ENCODE results near the gene ALG14.

The ALG14 gene

GRCh38 chr1:94934551-94934950 is 138.2 kb downstream of the ALG14 start:
- TF ChIP-seq CTCF (IDR thresholded peaks at IDR 0.05; ENCODE audit: low read depth, low read length), result no peak
- no peak for DNase-seq (ENCODE audit: low read depth, low spot score)
- H3K4me3 ChIP-seq (ENCODE audit: low read depth, low read length), result no peak overlapping the region
- in situ Hi-C loops (cut with HindIII; ENCODE audit: low sequenced_read_pairs), result no loop called here

GRCh38 chr1:94931254-94931841 is 141.4 kb downstream of the ALG14 start:
- in situ Hi-C loops (cut with HindIII; ENCODE audit: low sequenced_read_pairs), result no loop called here
- DNase-seq (ENCODE audit: low read depth, low spot score), result no peak
- no peak for TF ChIP-seq CTCF (IDR thresholded peaks at IDR 0.05; ENCODE audit: low read depth, low read length)
- H3K4me3 ChIP-seq (ENCODE audit: low read depth, low read length), result no peak overlapping the region

- H3K4me3 ChIP-seq (ENCODE audit: low read depth, low read length), result peak overlapping the region; percentile 50
- in situ Hi-C loops (cut with HindIII; ENCODE audit: low sequenced_read_pairs), result no loop called here
- TF ChIP-seq CTCF (IDR thresholded peaks at IDR 0.05; ENCODE audit: low read depth, low read length), result no peak
- no peak for DNase-seq (ENCODE audit: low read depth, low spot score)
Observed at GRCh38 chr1:94929351-94930217, 143.2 kb downstream of the ALG14 start.

GRCh38 chr1:94928293-94928939 is 144.3 kb downstream of the ALG14 start:
- no peak for TF ChIP-seq CTCF (IDR thresholded peaks at IDR 0.05; ENCODE audit: low read depth, low read length)
- in situ Hi-C loops (cut with HindIII; ENCODE audit: low sequenced_read_pairs), result no loop called here
- DNase-seq (ENCODE audit: low read depth, low spot score), result no peak
- peak overlapping the region; percentile 50 for H3K4me3 ChIP-seq (ENCODE audit: low read depth, low read length)

- peak; percentile 70 for DNase-seq (ENCODE audit: low read depth, low spot score)
- TF ChIP-seq CTCF (IDR thresholded peaks at IDR 0.05; ENCODE audit: low read depth, low read length), result no peak
- in situ Hi-C loops (cut with HindIII; ENCODE audit: low sequenced_read_pairs), result no loop called here
- peak overlapping the region; percentile 50 for H3K4me3 ChIP-seq (ENCODE audit: low read depth, low read length)
Observed at GRCh38 chr1:94927405-94928175, 145.2 kb downstream of the ALG14 start.

GRCh38 chr1:94926915-94927404 is 145.8 kb downstream of the ALG14 start, which contains the start of gene CNN3:
CNN3 (minus strand) TSS chr1:94927110; CDS start chr1:94926894, 216 bp downstream.
- peak within 1 kb of the TSS; percentile 91 for H3K4me3 ChIP-seq (ENCODE audit: low read depth, low read length)
- no peak for TF ChIP-seq CTCF (IDR thresholded peaks at IDR 0.05; ENCODE audit: low read depth, low read length)
- in situ Hi-C loops (cut with HindIII; ENCODE audit: low sequenced_read_pairs), result no loop called here
- DNase-seq (ENCODE audit: low read depth, low spot score), result peak; percentile 97

Measured in astrocyte of the spinal cord (primary cell).